H1 (cell line): ENCODE data around the gene NPFF.
"Not testable (repeated sequence)": the region's sequence is repeated elsewhere in the genome, so short reads cannot be mapped to it uniquely, and the experiment has no call there.

ENCODE experiments used
- CBX5 ChIP-seq: fragments of 300-800, 300-1000 bp; sonication (generic); IDR thresholded peaks from 2 replicates; pipeline ENCODE4 v1.7.1; 2016; ENCODE audit warnings: antibody characterized with exemption, low read length, low read depth
- NRF1 ChIP-seq: IDR thresholded peaks from 2 replicates; pipeline ENCODE4 v1.6.1; 2011; ENCODE audit warnings: mild to moderate bottlenecking, low read depth, low read length, improper control_type of control experiment
- RFX5 ChIP-seq: IDR thresholded peaks from 2 replicates; pipeline ENCODE4 v1.6.1; 2011; ENCODE audit warnings: low read depth, low read length, improper control_type of control experiment, borderline replicate concordance
- SRF ChIP-seq: IDR thresholded peaks from 2 replicates; pipeline ENCODE4 v1.6.1; 2011; ENCODE audit warnings: mild to moderate bottlenecking, low read depth, low read length, moderate library complexity
- TF ChIP-seq, protein P1 (sequence below), 3 experiments: IDR thresholded peaks; 1 replicate in 2 of 3; 2 replicates in 1 of 3; pipeline versions ENCODE4 v1.5.1 to v1.6.1; 2011; ENCODE audit warnings: low read length in 3 of 3, mild to moderate bottlenecking in 3 of 3, inconsistent platforms in 2 of 3, low read depth in 1 of 3, moderate library complexity in 1 of 3; ENCODE audit not compliant: insufficient read depth in 1 of 3; ENCODE audit errors: control extremely low read depth in 1 of 3

DNA sequence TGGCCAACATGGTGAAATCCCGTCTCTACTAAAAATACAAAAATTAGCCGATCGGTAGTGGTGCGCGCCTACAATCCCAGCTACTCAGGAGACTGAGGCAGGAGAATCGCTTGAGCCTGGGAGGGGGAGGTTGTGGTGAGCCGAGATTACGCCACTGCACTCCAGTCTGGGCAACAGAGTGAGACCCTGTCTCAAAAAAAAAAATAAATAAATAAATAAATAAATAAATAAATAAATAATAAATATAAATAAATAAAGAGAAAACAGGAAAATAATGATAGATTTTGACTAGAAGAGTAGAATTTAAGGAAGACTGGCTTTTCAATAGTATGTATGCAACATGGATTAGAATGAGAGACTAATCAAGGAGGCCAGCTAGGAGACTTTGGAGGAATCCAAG is 42.8 kb upstream of the NPFF start:
- TF ChIP-seq NRF1, CBX5, SRF, RFX5: not testable (repeated sequence)
- TF ChIP-seq, protein P1, sequence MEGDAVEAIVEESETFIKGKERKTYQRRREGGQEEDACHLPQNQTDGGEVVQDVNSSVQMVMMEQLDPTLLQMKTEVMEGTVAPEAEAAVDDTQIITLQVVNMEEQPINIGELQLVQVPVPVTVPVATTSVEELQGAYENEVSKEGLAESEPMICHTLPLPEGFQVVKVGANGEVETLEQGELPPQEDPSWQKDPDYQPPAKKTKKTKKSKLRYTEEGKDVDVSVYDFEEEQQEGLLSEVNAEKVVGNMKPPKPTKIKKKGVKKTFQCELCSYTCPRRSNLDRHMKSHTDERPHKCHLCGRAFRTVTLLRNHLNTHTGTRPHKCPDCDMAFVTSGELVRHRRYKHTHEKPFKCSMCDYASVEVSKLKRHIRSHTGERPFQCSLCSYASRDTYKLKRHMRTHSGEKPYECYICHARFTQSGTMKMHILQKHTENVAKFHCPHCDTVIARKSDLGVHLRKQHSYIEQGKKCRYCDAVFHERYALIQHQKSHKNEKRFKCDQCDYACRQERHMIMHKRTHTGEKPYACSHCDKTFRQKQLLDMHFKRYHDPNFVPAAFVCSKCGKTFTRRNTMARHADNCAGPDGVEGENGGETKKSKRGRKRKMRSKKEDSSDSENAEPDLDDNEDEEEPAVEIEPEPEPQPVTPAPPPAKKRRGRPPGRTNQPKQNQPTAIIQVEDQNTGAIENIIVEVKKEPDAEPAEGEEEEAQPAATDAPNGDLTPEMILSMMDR (IDR thresholded peaks at IDR 0.05; ENCODE audit: control extremely low read depth in 1 of 3, insufficient read depth in 1 of 3, low read depth in 1 of 3, low read length in 3 of 3) = not testable (repeated sequence)
